ENCODE measurements around the gene CDH22. TPM values are rescaled to one million over a fixed set of nuclear protein-coding genes. Genes with fewer than 3 reads are reported as not detected.

Gene CDH22
- total RNA-seq, 1 experiment from 2014 or later = not detected

GRCh38 chr20:46296526-46297250 lies 11.6 kb downstream of the CDH22 start:
- peaks cover 58% of the 10 kb centered on the region for H3K27me3 ChIP-seq
- no peak for DNase-seq
- H3K9me3 ChIP-seq = no peaks in the 10 kb centered on the region
- H3K36me3 ChIP-seq = no peaks in the 10 kb centered on the region
- H3K4me3 ChIP-seq = no peak overlapping the region

- Histone ChIP-seq H3K4me3 (no peak overlapping the region), H3K36me3 (no peaks in the 10 kb centered on the region), H3K9me3 (no peaks in the 10 kb centered on the region), H3K27me3 (peaks cover 64% of the 10 kb centered on the region)
- peak; percentile 12 for DNase-seq
These were observed 15.2 kb downstream of the CDH22 start for GRCh38 chr20:46293084-46293483.

GRCh38 chr20:46291401-46291800 lies 16.9 kb downstream of the CDH22 start:
- DNase-seq = no peak
- Histone ChIP-seq H3K4me3 (no peak overlapping the region), H3K9me3 (no peaks in the 10 kb centered on the region), H3K27me3 (peaks cover 66% of the 10 kb centered on the region), H3K36me3 (no peaks in the 10 kb centered on the region)

- peaks cover 66% of the 10 kb centered on the region for H3K27me3 ChIP-seq
- no peaks in the 10 kb centered on the region for H3K36me3 ChIP-seq
- no peak for DNase-seq
- H3K9me3 ChIP-seq = no peaks in the 10 kb centered on the region
- H3K4me3 ChIP-seq = no peak overlapping the region
These were observed 18.9 kb downstream of the CDH22 start for GRCh38 chr20:46289432-46289831.

- DNase-seq = no peak
- Histone ChIP-seq H3K4me3 (no peak overlapping the region), H3K36me3 (no peaks in the 10 kb centered on the region), H3K9me3 (no peaks in the 10 kb centered on the region), H3K27me3 (peaks cover 68% of the 10 kb centered on the region)
These were observed 21.3 kb downstream of the CDH22 start for GRCh38 chr20:46286977-46287376.

- H3K27me3 ChIP-seq = peaks cover 73% of the 10 kb centered on the region
- no peak for DNase-seq
- H3K9me3 ChIP-seq = no peaks in the 10 kb centered on the region
- H3K36me3 ChIP-seq = no peaks in the 10 kb centered on the region
- no peak overlapping the region for H3K4me3 ChIP-seq
These were observed 21.9 kb downstream of the CDH22 start for GRCh38 chr20:46286382-46286781.

GRCh38 chr20:46285740-46286139 lies 22.6 kb downstream of the CDH22 start:
- no peak overlapping the region for H3K4me3 ChIP-seq
- peaks cover 79% of the 10 kb centered on the region for H3K27me3 ChIP-seq
- no peaks in the 10 kb centered on the region for H3K36me3 ChIP-seq
- H3K9me3 ChIP-seq = no peaks in the 10 kb centered on the region
- no peak for DNase-seq

GRCh38 chr20:46285072-46285471 lies 23.2 kb downstream of the CDH22 start:
- no peak for DNase-seq
- no peaks in the 10 kb centered on the region for H3K36me3 ChIP-seq
- no peaks in the 10 kb centered on the region for H3K9me3 ChIP-seq
- H3K27me3 ChIP-seq = peaks cover 78% of the 10 kb centered on the region
- no peak overlapping the region for H3K4me3 ChIP-seq

GRCh38 chr20:46284040-46284427 lies 24.3 kb downstream of the CDH22 start:
- DNase-seq = no peak
- Histone ChIP-seq H3K9me3 (no peaks in the 10 kb centered on the region), H3K4me3 (no peak overlapping the region), H3K27me3 (peaks cover 72% of the 10 kb centered on the region), H3K36me3 (no peaks in the 10 kb centered on the region)

- DNase-seq = peak; percentile 42
- Histone ChIP-seq H3K9me3 (no peaks in the 10 kb centered on the region), H3K27me3 (peaks cover 71% of the 10 kb centered on the region), H3K4me3 (no peak overlapping the region), H3K36me3 (no peaks in the 10 kb centered on the region)
These were observed 24.8 kb downstream of the CDH22 start for GRCh38 chr20:46283426-46284039.

- no peaks in the 10 kb centered on the region for H3K36me3 ChIP-seq
- no peaks in the 10 kb centered on the region for H3K9me3 ChIP-seq
- H3K27me3 ChIP-seq = peaks cover 65% of the 10 kb centered on the region
- DNase-seq = no peak
- H3K4me3 ChIP-seq = no peak overlapping the region
These were observed 25.6 kb downstream of the CDH22 start for GRCh38 chr20:46282669-46283068.

GRCh38 chr20:46279103-46279502 lies 29.2 kb downstream of the CDH22 start:
- Histone ChIP-seq H3K27me3 (peaks cover 45% of the 10 kb centered on the region), H3K4me3 (no peak overlapping the region), H3K36me3 (no peaks in the 10 kb centered on the region), H3K9me3 (no peaks in the 10 kb centered on the region)
- no peak for DNase-seq

GRCh38 chr20:46277602-46278001 lies 30.7 kb downstream of the CDH22 start:
- Histone ChIP-seq H3K27me3 (peaks cover 33% of the 10 kb centered on the region), H3K9me3 (no peaks in the 10 kb centered on the region)
- DNase-seq = no peak

GRCh38 chr20:46276531-46276930 lies 31.8 kb downstream of the CDH22 start:
- H3K4me3 ChIP-seq = no peak overlapping the region
- H3K9me3 ChIP-seq = no peaks in the 10 kb centered on the region
- DNase-seq = no peak
- no peaks in the 10 kb centered on the region for H3K36me3 ChIP-seq
- H3K27me3 ChIP-seq = peaks cover 28% of the 10 kb centered on the region

More at GRCh38 chr20:46277602-46278001, 30.7 kb downstream of the CDH22 start:
- no peak overlapping the region for H3K4me3 ChIP-seq
- no peaks in the 10 kb centered on the region for H3K36me3 ChIP-seq

- Histone ChIP-seq H3K27me3 (peaks cover 21% of the 10 kb centered on the region), H3K4me3 (no peak overlapping the region), H3K36me3 (no peaks in the 10 kb centered on the region), H3K9me3 (no peaks in the 10 kb centered on the region)
- no peak for DNase-seq
These were observed 33.2 kb downstream of the CDH22 start for GRCh38 chr20:46275091-46275490.

- Histone ChIP-seq H3K9me3 (no peaks in the 10 kb centered on the region), H3K4me3 (no peak overlapping the region), H3K36me3 (no peaks in the 10 kb centered on the region), H3K27me3 (peaks cover 18% of the 10 kb centered on the region)
- DNase-seq = no peak
These were observed 34.6 kb downstream of the CDH22 start for GRCh38 chr20:46273717-46274116.

- H3K4me3 ChIP-seq = no peak overlapping the region
- peaks cover 18% of the 10 kb centered on the region for H3K27me3 ChIP-seq
These were observed 35.8 kb downstream of the CDH22 start for GRCh38 chr20:46272389-46273047.

More at GRCh38 chr20:46272389-46273047, 35.8 kb downstream of the CDH22 start:
- Histone ChIP-seq H3K9me3 (no peaks in the 10 kb centered on the region), H3K36me3 (no peaks in the 10 kb centered on the region)
- no peak for DNase-seq
